Right cardiac atrium (tissue), 5 donors: ENCODE data around the gene CACNA1I. TPM values are rescaled to one million over a fixed set of nuclear protein-coding genes. Genes with fewer than 3 reads are reported as not detected.

Experiments used
- ATAC-seq, 2 donors: fragments of 200-7000 bp; cut with Tn5 transposase; one replicate each; pipeline versions ENCODE4 v1.8.0 to v1.9.1; 2020; ENCODE audit warnings: moderate library complexity in 2 of 2, mild to moderate bottlenecking in 1 of 2
- DNase-seq, 3 donors: peaks; one replicate each; pipeline ENCODE4 v3.0.0-alpha.2; 2020
- H3K27ac ChIP-seq: one replicate; pipeline ENCODE4 v1.5.1; 2013; ENCODE audit warnings: mild to moderate bottlenecking, low read length, control low read depth, moderate library complexity
- H3K27me3 ChIP-seq: one replicate; pipeline ENCODE4 v1.6.1; 2013; ENCODE audit not compliant: control insufficient read depth, insufficient read depth
- H3K4me1 ChIP-seq: one replicate; pipeline ENCODE4 v1.6.1; 2013; ENCODE audit warnings: low read length; ENCODE audit not compliant: control insufficient read depth, insufficient read depth
- H3K4me3 ChIP-seq: one replicate; pipeline ENCODE4 v1.5.1; 2013; ENCODE audit warnings: low read length, control low read depth
- H3K9me3 ChIP-seq: one replicate; pipeline ENCODE4 v1.6.1; 2013; ENCODE audit warnings: low read length; ENCODE audit not compliant: control insufficient read depth
- WGBS: extraction: QIAGEN DNeasy Blood & Tissue Kit; methylation state at CpG from one replicate; pipeline ENCODE4 v1.1.7; 2013; 5-methylcytosine and 5-hydroxymethylcytosine counted together
- intact Hi-C, 4 donors: fragments of 100-400 bp; cut with DNase I; formaldehyde crosslinking; loops; one replicate each; pipeline versions ENCODE4 v1.11.0 to v1.14.0; 2022 to 2023
- polyA plus RNA-seq: library from polyadenylated mRNA; stranded (reverse); fragments of 200-250 nt; gene quantifications from one replicate; pipeline ENCODE4 v1.2.3, GENCODE V29; 2013
- total RNA-seq, 4 donors: library from RNA; stranded (reverse); fragmentation: NEBNext Ultra II Directional; extraction: Animal tissue kit (Norgen Biotek cat#: 25700); gene quantifications; one replicate each; pipeline ENCODE4 v1.2.1, GENCODE V29; 2021
- donor health status: healthy with polysubstance abuse.
- donor health status: DM: no; HTN: yes; CAD: no.
- donor health status: DM: no; HTN: no; CAD: no.
- donor health status: DM: no; HTN: yes; CAD: no; lungs with severe emphysema.
- donor health status: DM: yes; HTN: yes; CAD: no.

CACNA1I gene
- total and polyA plus RNA-seq, 5 donors, result 0.06 to 0.07 TPM; not detected in 3

- no peaks in the 10 kb centered on the region for H3K4me1 ChIP-seq
- DNase-seq (no peak), ATAC-seq (no peak)
- intact Hi-C loops, result no loop called here
- H3K4me3 ChIP-seq, result no peak overlapping the region
- H3K27ac ChIP-seq, result no peak overlapping the region
- WGBS, result 92% methylated on average over 5 of the region's 5 CpGs
- H3K27me3 ChIP-seq, result no peaks in the 10 kb centered on the region
- no peaks in the 10 kb centered on the region for H3K9me3 ChIP-seq
Measured at GRCh38 chr22:39707351-39707750, 136.8 kb downstream of the CACNA1I start.

GRCh38 chr22:39707816-39708215 is 137.3 kb downstream of the CACNA1I start:
- DNase-seq, result no peak

GRCh38 chr22:39710380-39711150 is 140.0 kb downstream of the CACNA1I start:
- intact Hi-C loops, result no loop called here
- H3K4me3 ChIP-seq, result no peak overlapping the region
- H3K9me3 ChIP-seq, result no peaks in the 10 kb centered on the region
- WGBS, result 44% methylated on average over 15 of the region's 15 CpGs
- no peak overlapping the region for H3K27ac ChIP-seq
- no peaks in the 10 kb centered on the region for H3K4me1 ChIP-seq
- no peak for ATAC-seq
- DNase-seq, result peak in 2 of 3 donors; percentile 34 to 72
- H3K27me3 ChIP-seq, result no peaks in the 10 kb centered on the region

More at GRCh38 chr22:39707816-39708215, 137.3 kb downstream of the CACNA1I start:
- Histone ChIP-seq H3K4me1 (no peaks in the 10 kb centered on the region), H3K27me3 (no peaks in the 10 kb centered on the region), H3K4me3 (no peak overlapping the region), H3K9me3 (no peaks in the 10 kb centered on the region), H3K27ac (no peak overlapping the region)
- WGBS, result 66% methylated on average over 5 of the region's 5 CpGs
- intact Hi-C loops, result no loop called here
- no peak for ATAC-seq

- H3K27me3 ChIP-seq, result no peaks in the 10 kb centered on the region
- no peaks in the 10 kb centered on the region for H3K9me3 ChIP-seq
- 81% methylated on average over 1 of the region's 1 CpG for WGBS
- DNase-seq (no peak), ATAC-seq (no peak)
- intact Hi-C loops, result no loop called here
- H3K4me3 ChIP-seq, result no peak overlapping the region
- H3K4me1 ChIP-seq, result no peaks in the 10 kb centered on the region
- no peak overlapping the region for H3K27ac ChIP-seq
Measured at GRCh38 chr22:39712081-39712480, 141.5 kb downstream of the CACNA1I start.

- Histone ChIP-seq H3K27ac (no peak overlapping the region), H3K27me3 (no peaks in the 10 kb centered on the region), H3K4me3 (no peak overlapping the region), H3K9me3 (no peaks in the 10 kb centered on the region), H3K4me1 (no peaks in the 10 kb centered on the region)
- ATAC-seq (no peak), DNase-seq (no peak)
- intact Hi-C loops, result no loop called here
- 61% methylated on average over 18 of the region's 18 CpGs for WGBS
Measured at GRCh38 chr22:39712751-39713525, 142.4 kb downstream of the CACNA1I start.

- WGBS, result 78% methylated on average over 10 of the region's 10 CpGs
- intact Hi-C loops, result no loop called here
- no peaks in the 10 kb centered on the region for H3K27me3 ChIP-seq
- DNase-seq (no peak), ATAC-seq (no peak)
- no peaks in the 10 kb centered on the region for H3K4me1 ChIP-seq
- H3K4me3 ChIP-seq, result no peak overlapping the region
- no peaks in the 10 kb centered on the region for H3K9me3 ChIP-seq
- H3K27ac ChIP-seq, result no peak overlapping the region
Measured at GRCh38 chr22:39713799-39714290, 143.3 kb downstream of the CACNA1I start.

GRCh38 chr22:39714321-39714720 is 143.8 kb downstream of the CACNA1I start:
- H3K27ac ChIP-seq, result no peak overlapping the region
- 95% methylated on average over 8 of the region's 8 CpGs for WGBS
- intact Hi-C loops, result no loop called here

GRCh38 chr22:39715778-39716495 is 145.4 kb downstream of the CACNA1I start:
- Histone ChIP-seq H3K9me3 (no peaks in the 10 kb centered on the region), H3K4me3 (no peak overlapping the region), H3K27me3 (no peaks in the 10 kb centered on the region), H3K27ac (no peak overlapping the region), H3K4me1 (no peaks in the 10 kb centered on the region)
- DNase-seq (no peak), ATAC-seq (no peak)
- 76% methylated on average over 25 of the region's 25 CpGs for WGBS
- intact Hi-C loops, result no loop called here

More at GRCh38 chr22:39714321-39714720, 143.8 kb downstream of the CACNA1I start:
- Histone ChIP-seq H3K27me3 (no peaks in the 10 kb centered on the region), H3K9me3 (no peaks in the 10 kb centered on the region), H3K4me1 (no peaks in the 10 kb centered on the region), H3K4me3 (no peak overlapping the region)
- DNase-seq (no peak), ATAC-seq (no peak)

GRCh38 chr22:39716534-39716933 is 146.0 kb downstream of the CACNA1I start:
- WGBS, result 77% methylated on average over 10 of the region's 10 CpGs
- Histone ChIP-seq H3K4me1 (no peaks in the 10 kb centered on the region), H3K9me3 (no peaks in the 10 kb centered on the region), H3K27me3 (no peaks in the 10 kb centered on the region), H3K4me3 (no peak overlapping the region), H3K27ac (no peak overlapping the region)
- DNase-seq (no peak), ATAC-seq (no peak)
- intact Hi-C loops, result no loop called here

GRCh38 chr22:39717099-39717498 is 146.5 kb downstream of the CACNA1I start:
- H3K4me3 ChIP-seq, result no peak overlapping the region
- no peaks in the 10 kb centered on the region for H3K4me1 ChIP-seq
- WGBS, result 58% methylated on average over 8 of the region's 8 CpGs
- no peaks in the 10 kb centered on the region for H3K9me3 ChIP-seq
- intact Hi-C loops, result no loop called here
- H3K27me3 ChIP-seq, result no peaks in the 10 kb centered on the region
- DNase-seq (no peak), ATAC-seq (no peak)
- no peak overlapping the region for H3K27ac ChIP-seq

- no peak overlapping the region for H3K27ac ChIP-seq
- DNase-seq (no peak), ATAC-seq (no peak)
- H3K9me3 ChIP-seq, result no peaks in the 10 kb centered on the region
- intact Hi-C loops, result no loop called here
- WGBS, result 82% methylated on average over 7 of the region's 7 CpGs
- no peak overlapping the region for H3K4me3 ChIP-seq
- no peaks in the 10 kb centered on the region for H3K27me3 ChIP-seq
- H3K4me1 ChIP-seq, result no peaks in the 10 kb centered on the region
Measured at GRCh38 chr22:39718206-39718605, 147.7 kb downstream of the CACNA1I start.
